Measurements from ENCODE around the gene NT5C1B.

NT5C1B gene

DNA sequence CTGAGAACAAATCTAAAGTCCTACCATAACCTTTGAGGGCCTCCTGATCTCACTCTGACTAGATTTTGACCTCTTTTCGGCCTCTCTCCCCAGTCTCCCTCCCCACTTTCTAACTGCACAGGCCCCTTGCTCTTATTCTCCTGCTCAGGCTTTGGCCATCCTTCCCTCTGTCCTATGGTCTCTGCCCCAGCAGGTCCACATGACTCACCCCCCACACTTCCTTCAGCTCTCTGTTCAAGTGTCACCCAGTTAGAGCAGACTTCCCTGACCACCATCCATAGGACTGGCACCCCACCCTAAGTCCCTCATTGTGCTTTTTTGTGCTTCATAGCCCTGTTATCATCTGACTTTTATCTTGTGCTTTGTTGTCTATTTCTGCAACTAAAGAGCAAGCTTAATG, 41.2 kb upstream of the NT5C1B start:
- no CpG with 5 or more reads among the region's 1 CpG for WGBS, 2 donors (ENCODE audit: extremely low coverage in 2 of 2, insufficient read length in 2 of 2, insufficient replicate concordance in 1 of 2)
- H2BK5ac ChIP-seq (ENCODE audit: low read length), result no peak overlapping the region
- H3K27ac ChIP-seq (replicated peaks; ENCODE audit: low read length), result no peak overlapping the region

DNA sequence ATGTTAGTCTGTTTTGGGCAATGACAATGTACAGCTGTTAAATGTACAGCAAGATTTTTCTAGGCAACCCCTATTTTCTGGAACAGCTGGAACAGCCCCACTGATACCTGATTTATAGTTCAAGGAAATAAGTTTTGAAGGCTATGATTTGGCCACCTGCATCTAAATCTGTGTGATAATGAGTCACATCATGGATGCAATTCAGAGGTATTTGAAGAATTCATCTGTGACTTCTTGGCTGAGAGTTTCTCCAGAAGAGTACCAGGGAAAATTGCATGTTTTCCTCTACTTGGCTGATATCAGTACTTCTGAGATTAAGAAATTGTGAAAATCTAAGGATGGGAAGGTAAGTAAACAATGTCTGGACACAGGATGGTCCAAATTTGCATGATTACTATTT, 40.7 kb upstream of the NT5C1B start:
- H3K4ac ChIP-seq (ENCODE audit: low read length), result no peak overlapping the region
- no peak for DNase-seq (ENCODE audit: low spot score)
- no peak overlapping the region for H4K91ac ChIP-seq (ENCODE audit: low read depth, low read length, poor library complexity)
- H2BK15ac ChIP-seq (ENCODE audit: low read length), result no peak overlapping the region
- H3K14ac ChIP-seq (ENCODE audit: low read length), result no peak overlapping the region
- no peaks in the 10 kb centered on the region for H3K9me3 ChIP-seq (replicated peaks in 1 of 2; ENCODE audit: control insufficient read depth in 2 of 2, insufficient read depth in 1 of 2, low read depth in 1 of 2, low read length in 2 of 2)
- H3K18ac ChIP-seq (ENCODE audit: low read length), result no peak overlapping the region
- no peak overlapping the region for H4K8ac ChIP-seq (ENCODE audit: low read depth, low read length)
- no peak overlapping the region for H3K4me3 ChIP-seq (ENCODE audit: low read length in 2 of 2)
- H2AFZ ChIP-seq (ENCODE audit: low read length), result no peak overlapping the region
- H3K4me1 ChIP-seq (ENCODE audit: control insufficient read depth in 2 of 2, insufficient read depth in 1 of 2, low read depth in 1 of 2, low read length in 2 of 2), result no peaks in the 10 kb centered on the region
- H3K4me2 ChIP-seq (ENCODE audit: insufficient read depth, low read length, poor library complexity, severe bottlenecking), result no peak overlapping the region
- H3K27ac ChIP-seq (replicated peaks; ENCODE audit: low read length), result no peak overlapping the region
- no peaks in the 10 kb centered on the region for H3K27me3 ChIP-seq (ENCODE audit: control insufficient read depth in 3 of 3, insufficient read depth in 3 of 3, low read depth in 1 of 3, low read length in 3 of 3)
- H3K36me3 ChIP-seq (replicated peaks in 1 of 2; ENCODE audit: control insufficient read depth in 2 of 2, insufficient read depth in 2 of 2, low read length in 2 of 2), result no peaks in the 10 kb centered on the region
- H3K79me1 ChIP-seq (ENCODE audit: low read depth, low read length), result no peaks in the 10 kb centered on the region
- H2BK5ac ChIP-seq (ENCODE audit: low read length), result no peak overlapping the region
- H3K23ac ChIP-seq (ENCODE audit: low read depth, low read length, poor library complexity), result no peak overlapping the region
- H2BK120ac ChIP-seq (ENCODE audit: low read depth, low read length), result no peak overlapping the region
- no peak overlapping the region for H2AK5ac ChIP-seq (ENCODE audit: low read depth, low read length)
- H3K9ac ChIP-seq (ENCODE audit: low read depth, low read length, poor library complexity), result no peak overlapping the region
- H2BK12ac ChIP-seq (ENCODE audit: low read length), result no peak overlapping the region

More for the DNA sequence above, 41.2 kb upstream of the NT5C1B start:
- Histone ChIP-seq H4K91ac (ENCODE audit: low read depth, low read length, poor library complexity) (no peak overlapping the region), H4K8ac (ENCODE audit: low read depth, low read length) (no peak overlapping the region), H3K9ac (ENCODE audit: low read depth, low read length, poor library complexity) (no peak overlapping the region), H3K14ac (ENCODE audit: low read length) (no peak overlapping the region), H2BK15ac (ENCODE audit: low read length) (no peak overlapping the region), H3K4me1 (ENCODE audit: control insufficient read depth in 2 of 2, insufficient read depth in 1 of 2, low read depth in 1 of 2, low read length in 2 of 2) (no peaks in the 10 kb centered on the region), H2BK12ac (ENCODE audit: low read length) (no peak overlapping the region), H3K9me3 (replicated peaks in 1 of 2; ENCODE audit: control insufficient read depth in 2 of 2, insufficient read depth in 1 of 2, low read depth in 1 of 2, low read length in 2 of 2) (no peaks in the 10 kb centered on the region), H3K18ac (ENCODE audit: low read length) (no peak overlapping the region), H3K36me3 (replicated peaks in 1 of 2; ENCODE audit: control insufficient read depth in 2 of 2, insufficient read depth in 2 of 2, low read length in 2 of 2) (no peaks in the 10 kb centered on the region), H3K4me2 (ENCODE audit: insufficient read depth, low read length, poor library complexity, severe bottlenecking) (no peak overlapping the region), H2AK5ac (ENCODE audit: low read depth, low read length) (no peak overlapping the region), H3K23ac (ENCODE audit: low read depth, low read length, poor library complexity) (no peak overlapping the region), H3K4ac (ENCODE audit: low read length) (no peak overlapping the region), H3K79me1 (ENCODE audit: low read depth, low read length) (no peaks in the 10 kb centered on the region), H3K27me3 (ENCODE audit: control insufficient read depth in 3 of 3, insufficient read depth in 3 of 3, low read depth in 1 of 3, low read length in 3 of 3) (no peaks in the 10 kb centered on the region), H3K4me3 (ENCODE audit: low read length in 2 of 2) (no peak overlapping the region), H2AFZ (ENCODE audit: low read length) (no peak overlapping the region), H2BK120ac (ENCODE audit: low read depth, low read length) (no peak overlapping the region)
- DNase-seq (ENCODE audit: low spot score), result no peak

DNA sequence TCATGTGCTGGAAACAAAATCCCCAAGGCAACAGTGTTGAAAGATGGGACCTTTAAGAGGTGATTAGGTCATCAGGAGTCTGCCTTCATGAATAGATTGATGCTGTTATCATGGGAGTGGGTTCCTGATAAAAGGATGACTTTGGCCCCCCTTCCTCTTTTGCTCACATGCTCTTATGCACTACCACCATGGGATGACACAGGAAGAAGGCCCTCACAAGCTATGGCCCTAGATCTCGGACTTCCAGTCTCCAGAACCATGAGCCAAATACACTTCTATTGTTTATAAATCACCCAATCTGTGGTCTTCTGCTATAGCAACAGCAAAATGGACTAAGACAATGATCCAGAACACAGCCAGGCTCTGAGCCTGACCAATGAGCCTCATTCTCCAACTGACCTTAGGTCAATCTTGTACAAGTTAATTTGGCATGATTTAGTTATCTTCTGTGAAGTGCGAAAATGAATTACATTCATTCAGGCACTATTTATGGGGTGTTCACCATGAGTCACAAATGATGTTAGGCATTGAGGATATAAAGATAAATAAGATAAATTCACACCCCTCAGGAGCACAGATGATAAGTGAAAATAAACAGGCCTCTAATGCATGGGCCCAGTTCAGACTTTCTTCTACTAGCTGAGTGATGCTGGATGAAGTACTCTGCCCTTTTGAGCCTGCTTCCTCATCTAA, 37.7 kb upstream of the NT5C1B start:
- no CpG with 5 or more reads among the region's 2 CpGs for WGBS, 2 donors (ENCODE audit: extremely low coverage in 2 of 2, insufficient read length in 2 of 2, insufficient replicate concordance in 1 of 2)
- no peak overlapping the region for H3K18ac ChIP-seq (ENCODE audit: low read length)

DNA sequence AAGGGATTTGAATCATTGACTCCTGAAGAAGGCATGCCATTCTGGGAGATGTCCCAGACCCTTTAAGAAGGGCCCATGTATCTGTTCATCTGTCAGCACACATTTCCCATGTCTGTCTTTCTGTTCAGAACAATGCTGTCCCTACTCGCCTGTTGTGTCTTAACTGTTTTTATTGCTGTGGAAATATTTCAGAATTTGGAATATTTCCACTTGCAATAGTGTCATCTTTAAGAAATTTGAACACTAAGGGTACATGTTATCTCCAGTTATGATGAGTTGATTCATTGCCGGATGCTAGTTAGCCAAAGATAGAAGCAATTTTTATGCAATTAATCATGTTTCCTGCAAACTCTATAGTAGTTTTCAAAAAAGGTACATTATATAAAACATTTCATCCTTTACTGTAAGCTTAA, 36.9 kb upstream of the NT5C1B start:
- Histone ChIP-seq H3K9me3 (replicated peaks in 1 of 2; ENCODE audit: control insufficient read depth in 2 of 2, insufficient read depth in 1 of 2, low read depth in 1 of 2, low read length in 2 of 2) (no peaks in the 10 kb centered on the region), H2BK15ac (ENCODE audit: low read length) (no peak overlapping the region), H3K36me3 (replicated peaks in 1 of 2; ENCODE audit: control insufficient read depth in 2 of 2, insufficient read depth in 2 of 2, low read length in 2 of 2) (no peaks in the 10 kb centered on the region), H3K27ac (replicated peaks; ENCODE audit: low read length) (no peak overlapping the region), H2AK5ac (ENCODE audit: low read depth, low read length) (no peak overlapping the region), H3K4me1 (ENCODE audit: control insufficient read depth in 2 of 2, insufficient read depth in 1 of 2, low read depth in 1 of 2, low read length in 2 of 2) (no peaks in the 10 kb centered on the region), H2BK120ac (ENCODE audit: low read depth, low read length) (no peak overlapping the region), H3K23ac (ENCODE audit: low read depth, low read length, poor library complexity) (no peak overlapping the region), H4K8ac (ENCODE audit: low read depth, low read length) (no peak overlapping the region), H2AFZ (ENCODE audit: low read length) (no peak overlapping the region), H3K18ac (ENCODE audit: low read length) (no peak overlapping the region), H3K4me3 (ENCODE audit: low read length in 2 of 2) (no peak overlapping the region), H3K27me3 (ENCODE audit: control insufficient read depth in 3 of 3, insufficient read depth in 3 of 3, low read depth in 1 of 3, low read length in 3 of 3) (no peaks in the 10 kb centered on the region), H3K14ac (ENCODE audit: low read length) (no peak overlapping the region), H3K9ac (ENCODE audit: low read depth, low read length, poor library complexity) (no peak overlapping the region), H2BK12ac (ENCODE audit: low read length) (no peak overlapping the region), H4K91ac (ENCODE audit: low read depth, low read length, poor library complexity) (no peak overlapping the region), H3K79me1 (ENCODE audit: low read depth, low read length) (no peaks in the 10 kb centered on the region), H3K4me2 (ENCODE audit: insufficient read depth, low read length, poor library complexity, severe bottlenecking) (no peak overlapping the region), H3K4ac (ENCODE audit: low read length) (no peak overlapping the region), H2BK5ac (ENCODE audit: low read length) (no peak overlapping the region)
- no peak for DNase-seq (ENCODE audit: low spot score)
- no CpG with 5 or more reads among the region's 2 CpGs for WGBS, 2 donors (ENCODE audit: extremely low coverage in 2 of 2, insufficient read length in 2 of 2, insufficient replicate concordance in 1 of 2)

More for the DNA sequence above, 37.7 kb upstream of the NT5C1B start:
- no peak overlapping the region for H2AK5ac ChIP-seq (ENCODE audit: low read depth, low read length)
- no peaks in the 10 kb centered on the region for H3K9me3 ChIP-seq (replicated peaks in 1 of 2; ENCODE audit: control insufficient read depth in 2 of 2, insufficient read depth in 1 of 2, low read depth in 1 of 2, low read length in 2 of 2)
- no peak overlapping the region for H2BK12ac ChIP-seq (ENCODE audit: low read length)
- H3K27ac ChIP-seq (replicated peaks; ENCODE audit: low read length), result no peak overlapping the region
- H3K23ac ChIP-seq (ENCODE audit: low read depth, low read length, poor library complexity), result no peak overlapping the region
- no peak overlapping the region for H3K4ac ChIP-seq (ENCODE audit: low read length)
- H4K91ac ChIP-seq (ENCODE audit: low read depth, low read length, poor library complexity), result no peak overlapping the region
- no peaks in the 10 kb centered on the region for H3K4me1 ChIP-seq (ENCODE audit: control insufficient read depth in 2 of 2, insufficient read depth in 1 of 2, low read depth in 1 of 2, low read length in 2 of 2)
- H3K9ac ChIP-seq (ENCODE audit: low read depth, low read length, poor library complexity), result no peak overlapping the region
- H3K79me1 ChIP-seq (ENCODE audit: low read depth, low read length), result no peaks in the 10 kb centered on the region
- no peak overlapping the region for H3K4me3 ChIP-seq (ENCODE audit: low read length in 2 of 2)
- H2BK5ac ChIP-seq (ENCODE audit: low read length), result no peak overlapping the region
- H3K36me3 ChIP-seq (replicated peaks in 1 of 2; ENCODE audit: control insufficient read depth in 2 of 2, insufficient read depth in 2 of 2, low read length in 2 of 2), result no peaks in the 10 kb centered on the region
- no peak overlapping the region for H4K8ac ChIP-seq (ENCODE audit: low read depth, low read length)
- no peak overlapping the region for H2AFZ ChIP-seq (ENCODE audit: low read length)
- no peak overlapping the region for H2BK120ac ChIP-seq (ENCODE audit: low read depth, low read length)
- no peak for DNase-seq (ENCODE audit: low spot score)
- no peak overlapping the region for H3K14ac ChIP-seq (ENCODE audit: low read length)
- H3K4me2 ChIP-seq (ENCODE audit: insufficient read depth, low read length, poor library complexity, severe bottlenecking), result no peak overlapping the region
- H3K27me3 ChIP-seq (ENCODE audit: control insufficient read depth in 3 of 3, insufficient read depth in 3 of 3, low read depth in 1 of 3, low read length in 3 of 3), result no peaks in the 10 kb centered on the region
- H2BK15ac ChIP-seq (ENCODE audit: low read length), result no peak overlapping the region

Data from neuronal stem cell (in vitro differentiated cells).